Gastroesophageal sphincter (tissue), 4 donors: ENCODE data around the gene COG1. TPM values are rescaled to one million over a fixed set of nuclear protein-coding genes. Genes with fewer than 3 reads are reported as not detected.

Experiments used
- ATAC-seq: fragments of 150-250 bp; one replicate; pipeline ENCODE4 v1.9.1; 2016; ENCODE audit warnings: mild to moderate bottlenecking, moderate library complexity
- H3K27ac ChIP-seq, 4 donors: fragments of 200-600 bp; sonication (generic) in 3 of 4; 1 replicate in 3 of 4; 2 replicates in 1 of 4; pipeline ENCODE4 v1.5.1; 2016 to 2019
- H3K27me3 ChIP-seq: fragments of 200-600 bp; sonication (generic); one replicate; pipeline ENCODE4 v1.5.1; 2019
- H3K36me3 ChIP-seq, 2 donors: fragments of 200-600 bp; sonication (generic); one replicate each; pipeline ENCODE4 v1.5.1; 2019; ENCODE audit warnings: control low read depth in 1 of 2
- H3K4me1 ChIP-seq, 3 donors: fragments of 200-600 bp; sonication (generic); 1 replicate in 2 of 3; 2 replicates in 1 of 3; pipeline ENCODE4 v1.5.1; 2016 to 2019; ENCODE audit warnings: control low read depth in 2 of 3
- H3K4me3 ChIP-seq, 2 donors: fragments of 200-600 bp; sonication (generic); one replicate each; pipeline ENCODE4 v1.5.1; 2019; ENCODE audit warnings: mild to moderate bottlenecking in 1 of 2, moderate library complexity in 1 of 2
- H3K9me3 ChIP-seq, 3 donors: fragments of 200-600 bp; sonication (generic); one replicate each; pipeline ENCODE4 v1.5.1; 2017 to 2019; ENCODE audit warnings: control low read depth in 2 of 3
- EP300 ChIP-seq: sonication (generic); formaldehyde crosslinking; IDR thresholded peaks from one replicate; pipeline ENCODE4 v1.6.1; 2017; ENCODE audit warnings: antibody characterized with exemption, mild to moderate bottlenecking
- POLR2A ChIP-seq, 2 donors: fragments of 450-650 bp; IDR thresholded peaks; one replicate each; pipeline ENCODE4 v1.6.1; 2017; ENCODE audit warnings: antibody characterized with exemption in 2 of 2, mild to moderate bottlenecking in 2 of 2, moderate library complexity in 1 of 2
- POLR2AphosphoS5 ChIP-seq: sonication (generic); formaldehyde crosslinking; IDR thresholded peaks from one replicate; pipeline ENCODE4 v1.6.1; 2017; ENCODE audit warnings: antibody characterized with exemption
- WGBS, 2 donors: methylation state at CpG; one replicate each; pipeline ENCODE4 v1.1.5; 2018; ENCODE audit warnings: low coverage in 1 of 2; 5-methylcytosine and 5-hydroxymethylcytosine counted together
- total RNA-seq, 4 donors: library from RNA; depleted of rRNA; stranded (reverse); fragments of >200 nt; gene quantifications; one replicate each; pipeline ENCODE4 v1.1.0, GENCODE V29; 2016
- TF ChIP-seq, protein P1 (sequence below), 4 experiments: fragments of 200-600 bp in 2 of 4; fragments of 450-650 bp in 2 of 4; sonication (generic) in 1 of 4; IDR thresholded peaks; one replicate each; pipeline ENCODE4 v1.5.1; 2017 to 2019; ENCODE audit warnings: antibody characterized with exemption in 4 of 4, mild to moderate bottlenecking in 2 of 4, moderate library complexity in 2 of 4

Gene COG1
- total RNA-seq, 4 donors from 2014 or later, result 16.2 to 33.0 (median 27.3) TPM

DNA sequence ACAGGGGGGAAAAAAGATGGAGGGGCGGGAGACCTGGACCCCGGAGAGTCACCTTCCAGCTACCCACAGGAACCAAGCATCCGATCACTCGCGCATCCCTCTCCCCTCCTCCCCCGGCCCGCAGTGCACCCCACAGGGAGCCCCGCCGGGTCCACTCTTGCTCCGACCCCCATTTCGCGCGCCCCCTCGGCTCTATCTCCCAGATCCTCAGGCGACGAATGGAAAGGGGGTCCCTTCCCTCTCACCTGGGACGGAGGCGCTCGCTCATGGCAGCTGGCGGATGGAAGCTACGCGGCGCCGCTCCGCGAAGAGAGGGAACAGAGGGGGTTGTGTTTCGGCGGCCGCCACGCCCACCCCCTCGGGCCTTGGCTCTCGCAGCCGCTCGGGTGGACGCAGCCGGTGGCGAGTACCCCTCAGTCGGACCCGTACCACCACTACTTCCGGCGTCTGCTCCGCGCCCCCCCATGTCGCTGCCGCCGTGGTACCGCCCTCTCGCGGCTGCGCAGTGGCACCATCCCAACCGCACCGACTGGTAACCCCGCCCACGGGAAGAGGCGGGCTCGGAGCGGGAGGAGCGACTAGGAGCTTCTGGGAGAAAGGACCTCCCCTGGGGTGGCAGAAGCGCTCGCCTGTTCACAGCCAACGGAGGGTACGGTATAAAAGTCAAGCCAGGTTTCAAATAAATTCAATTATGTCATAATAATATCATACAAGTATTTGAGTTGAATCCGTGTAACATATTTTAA, 39.2 kb downstream of the COG1 start:
- peak; percentile 96 for ATAC-seq
- Histone ChIP-seq H3K27ac (peak overlapping the region; percentile 79 to 89 (median 88)), H3K4me1 (peaks cover 4 to 67% (median 31%) of the 10 kb centered on the region in 3 donors), H3K36me3 (peaks cover 0 to 18% of the 10 kb centered on the region in 2 donors), H3K9me3 (no peaks in the 10 kb centered on the region), H3K27me3 (no peaks in the 10 kb centered on the region), H3K4me3 (peak overlapping the region; percentile 51 to 100)
- WGBS, 2 donors, result 0% methylated on average over 1 to 20 of the region's 63 CpGs
- TF ChIP-seq, protein P1, sequence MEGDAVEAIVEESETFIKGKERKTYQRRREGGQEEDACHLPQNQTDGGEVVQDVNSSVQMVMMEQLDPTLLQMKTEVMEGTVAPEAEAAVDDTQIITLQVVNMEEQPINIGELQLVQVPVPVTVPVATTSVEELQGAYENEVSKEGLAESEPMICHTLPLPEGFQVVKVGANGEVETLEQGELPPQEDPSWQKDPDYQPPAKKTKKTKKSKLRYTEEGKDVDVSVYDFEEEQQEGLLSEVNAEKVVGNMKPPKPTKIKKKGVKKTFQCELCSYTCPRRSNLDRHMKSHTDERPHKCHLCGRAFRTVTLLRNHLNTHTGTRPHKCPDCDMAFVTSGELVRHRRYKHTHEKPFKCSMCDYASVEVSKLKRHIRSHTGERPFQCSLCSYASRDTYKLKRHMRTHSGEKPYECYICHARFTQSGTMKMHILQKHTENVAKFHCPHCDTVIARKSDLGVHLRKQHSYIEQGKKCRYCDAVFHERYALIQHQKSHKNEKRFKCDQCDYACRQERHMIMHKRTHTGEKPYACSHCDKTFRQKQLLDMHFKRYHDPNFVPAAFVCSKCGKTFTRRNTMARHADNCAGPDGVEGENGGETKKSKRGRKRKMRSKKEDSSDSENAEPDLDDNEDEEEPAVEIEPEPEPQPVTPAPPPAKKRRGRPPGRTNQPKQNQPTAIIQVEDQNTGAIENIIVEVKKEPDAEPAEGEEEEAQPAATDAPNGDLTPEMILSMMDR (IDR thresholded peaks at IDR 0.05), result peak in 3 of 4 experiments; percentile 29 to 53 (median 43)
- no peak for TF ChIP-seq EP300
- peak; percentile 81 for TF ChIP-seq POLR2AphosphoS5
- peak; percentile 27 to 43 for TF ChIP-seq POLR2A (IDR thresholded peaks at IDR 0.05)

DNA sequence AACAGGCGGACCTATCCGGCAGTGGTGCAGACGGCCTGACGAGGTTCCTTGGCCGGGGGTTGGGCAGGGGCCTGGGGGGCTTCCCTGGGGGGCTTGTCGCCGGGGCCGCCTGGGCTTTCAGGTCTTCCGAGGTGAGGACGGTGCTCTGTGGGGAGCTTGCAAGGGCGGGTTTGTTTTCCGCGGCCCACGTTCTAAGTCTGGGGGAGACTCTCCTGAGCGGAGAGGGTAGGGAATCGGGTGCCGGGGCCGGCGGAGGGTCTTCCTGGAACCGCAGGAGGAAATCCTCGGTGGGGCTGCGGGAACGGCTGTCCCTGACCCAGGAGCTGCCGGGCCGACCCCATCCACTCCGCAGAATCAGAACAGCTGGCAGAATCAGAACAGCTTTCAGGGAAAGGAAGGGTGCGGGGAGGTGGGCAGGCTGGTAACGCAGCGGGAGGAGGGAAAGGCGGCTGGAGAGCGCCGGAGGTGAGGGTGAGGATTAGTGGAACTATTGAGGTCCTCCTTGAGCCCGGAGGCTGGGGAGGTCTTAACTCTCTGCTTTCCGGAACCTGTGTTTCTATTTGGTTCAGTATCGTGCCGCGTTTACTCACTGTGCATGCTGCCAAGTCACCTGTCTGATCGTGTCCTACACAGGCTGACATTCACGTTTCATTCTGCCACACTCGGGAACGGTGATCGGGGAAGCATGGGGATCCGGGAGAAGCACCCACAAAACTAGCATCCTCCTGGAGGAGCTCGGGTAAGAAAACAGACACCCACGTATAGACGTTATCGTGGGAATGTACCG, 39.9 kb downstream of the COG1 start:
- Histone ChIP-seq H3K27ac (peak overlapping the region; percentile 79 to 89 (median 88)), H3K27me3 (no peaks in the 10 kb centered on the region), H3K9me3 (no peaks in the 10 kb centered on the region), H3K4me3 (peak overlapping the region; percentile 51 to 100), H3K36me3 (peaks cover 0 to 24% of the 10 kb centered on the region in 2 donors), H3K4me1 (peaks cover 4 to 67% (median 25%) of the 10 kb centered on the region in 3 donors)
- TF ChIP-seq, protein P1 (IDR thresholded peaks at IDR 0.05), result no peak
- TF ChIP-seq POLR2A (IDR thresholded peaks at IDR 0.05) (no peak), POLR2AphosphoS5 (no peak), EP300 (no peak)
- WGBS, 2 donors, result 0% methylated on average over 17 to 34 of the region's 48 CpGs
- ATAC-seq, result peak; percentile 31

DNA sequence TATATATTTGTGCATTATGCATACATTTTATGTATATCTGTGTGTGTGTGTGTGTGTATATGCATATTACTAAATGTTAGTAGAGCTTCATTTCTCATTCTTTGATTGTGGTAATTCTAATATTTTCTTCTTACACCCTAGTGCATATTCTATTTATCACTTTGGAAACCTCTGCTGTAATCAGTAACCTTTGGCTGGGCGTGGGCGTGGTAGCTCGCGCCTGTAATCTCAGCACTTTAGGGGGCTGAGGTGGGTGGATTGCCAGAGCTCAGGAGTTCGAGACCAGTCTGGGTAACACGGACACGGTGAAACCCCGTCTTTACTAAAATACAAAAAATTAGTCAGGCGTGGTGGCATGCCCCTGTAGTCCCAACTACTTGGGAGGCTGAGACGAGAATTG, 41.9 kb downstream of the COG1 start:
- Histone ChIP-seq H3K9me3 (no peaks in the 10 kb centered on the region), H3K4me1 (peaks cover 0 to 59% (median 12%) of the 10 kb centered on the region in 3 donors), H3K27ac (no peak overlapping the region), H3K4me3 (no peak overlapping the region), H3K36me3 (peaks cover 0 to 24% of the 10 kb centered on the region in 2 donors), H3K27me3 (no peaks in the 10 kb centered on the region)
- ATAC-seq, result no peak
- TF ChIP-seq POLR2A (IDR thresholded peaks at IDR 0.05) (no peak), EP300 (no peak), POLR2AphosphoS5 (no peak)
- TF ChIP-seq, protein P1 (IDR thresholded peaks at IDR 0.05), result no peak
- 80 to 90% methylated on average over 1 to 10 of the region's 10 CpGs for WGBS, 2 donors

DNA sequence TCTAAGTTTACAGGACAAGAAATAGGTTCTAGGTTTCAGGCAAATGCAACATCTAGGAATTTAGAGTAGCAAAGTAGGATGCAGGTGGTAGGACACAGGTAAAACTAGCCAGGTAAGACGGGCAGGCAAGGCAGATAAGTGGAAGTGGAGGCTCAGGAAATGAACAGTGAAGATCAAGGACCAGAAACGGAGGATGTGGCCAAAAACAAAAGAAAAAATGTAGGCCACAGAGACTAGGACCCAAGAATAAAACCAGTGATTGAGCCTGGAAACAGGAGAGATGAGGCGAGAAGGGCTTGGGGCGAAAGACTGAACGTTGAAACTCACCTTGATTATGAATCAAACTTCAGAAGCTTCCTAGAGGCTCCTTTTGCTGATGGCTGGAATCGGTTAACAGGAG, 44.9 kb downstream of the COG1 start:
- 49 to 68% methylated on average over 2 to 3 of the region's 6 CpGs for WGBS, 2 donors
- no peak for ATAC-seq
- H3K9me3 ChIP-seq, result no peaks in the 10 kb centered on the region
- H3K4me1 ChIP-seq, result peaks cover 0 to 41% (median 0%) of the 10 kb centered on the region in 3 donors
- H3K27ac ChIP-seq, result no peak overlapping the region
- no peak overlapping the region for H3K4me3 ChIP-seq
- no peaks in the 10 kb centered on the region for H3K27me3 ChIP-seq
- TF ChIP-seq POLR2A (IDR thresholded peaks at IDR 0.05) (no peak), POLR2AphosphoS5 (no peak), EP300 (no peak)
- TF ChIP-seq, protein P1 (IDR thresholded peaks at IDR 0.05), result no peak
- peaks cover 0 to 42% of the 10 kb centered on the region in 2 donors for H3K36me3 ChIP-seq
